Muscle layer of colon (tissue), 2 donors: ENCODE measurements around the gene SBK2.

Source experiments
- H3K27ac ChIP-seq: one replicate; pipeline ENCODE4 v1.7.0; 2013; ENCODE audit warnings: low read depth, mild to moderate bottlenecking, low read length, moderate library complexity
- H3K27me3 ChIP-seq, 2 donors: one replicate each; pipeline ENCODE4 v1.7.0; 2013; ENCODE audit warnings: low read length in 2 of 2, mild to moderate bottlenecking in 2 of 2; ENCODE audit not compliant: insufficient read depth in 2 of 2, control insufficient read depth in 1 of 2
- H3K36me3 ChIP-seq: one replicate; pipeline ENCODE4 v1.7.0; 2013; ENCODE audit warnings: mild to moderate bottlenecking, low read length; ENCODE audit not compliant: insufficient read depth
- H3K4me1 ChIP-seq: one replicate; pipeline ENCODE4 v1.7.0; 2013; ENCODE audit warnings: mild to moderate bottlenecking, low read length; ENCODE audit not compliant: insufficient read depth
- H3K4me3 ChIP-seq, 2 donors: one replicate each; pipeline ENCODE4 v1.7.0; 2013; ENCODE audit warnings: low read length in 2 of 2, low read depth in 1 of 2, mild to moderate bottlenecking in 1 of 2, moderate library complexity in 1 of 2
- H3K9ac ChIP-seq: one replicate; pipeline ENCODE4 v1.7.0; 2013; ENCODE audit warnings: low read length
- H3K9me3 ChIP-seq: one replicate; pipeline ENCODE4 v1.7.0; 2013; ENCODE audit warnings: mild to moderate bottlenecking, low read length
- donor health status: abdominal sarcoma.
- donor health status: Adenocarcinoma of cecum.

Gene SBK2

GRCh38 chr19:55494172-55494761 lies 42.7 kb downstream of the SBK2 start:
- Histone ChIP-seq H3K4me3 (peak overlapping the region in 1 of 2 donors; percentile 31), H3K27ac (no peak overlapping the region), H3K27me3 (no peaks in the 10 kb centered on the region), H3K9me3 (no peaks in the 10 kb centered on the region), H3K4me1 (peaks cover 49% of the 10 kb centered on the region), H3K36me3 (peaks cover 19% of the 10 kb centered on the region), H3K9ac (no peak overlapping the region)

GRCh38 chr19:55493645-55494171 lies 43.2 kb downstream of the SBK2 start:
- no peaks in the 10 kb centered on the region for H3K27me3 ChIP-seq
- H3K9ac ChIP-seq = no peak overlapping the region
- no peak overlapping the region for H3K4me3 ChIP-seq
- H3K36me3 ChIP-seq = peaks cover 13% of the 10 kb centered on the region
- peaks cover 46% of the 10 kb centered on the region for H3K4me1 ChIP-seq
- H3K9me3 ChIP-seq = no peaks in the 10 kb centered on the region
- H3K27ac ChIP-seq = no peak overlapping the region

GRCh38 chr19:55493052-55493644 lies 43.8 kb downstream of the SBK2 start:
- Histone ChIP-seq H3K4me1 (peaks cover 40% of the 10 kb centered on the region), H3K9me3 (no peaks in the 10 kb centered on the region), H3K36me3 (peaks cover 13% of the 10 kb centered on the region), H3K27me3 (no peaks in the 10 kb centered on the region), H3K4me3 (peak overlapping the region in 1 of 2 donors; percentile 18), H3K9ac (no peak overlapping the region), H3K27ac (no peak overlapping the region)

- H3K36me3 ChIP-seq = peaks cover 13% of the 10 kb centered on the region
- no peak overlapping the region for H3K4me3 ChIP-seq
- peak overlapping the region; percentile 80 for H3K27ac ChIP-seq
- peaks cover 42% of the 10 kb centered on the region for H3K4me1 ChIP-seq
- H3K9me3 ChIP-seq = no peaks in the 10 kb centered on the region
- no peak overlapping the region for H3K9ac ChIP-seq
- no peaks in the 10 kb centered on the region for H3K27me3 ChIP-seq
These were observed 44.5 kb downstream of the SBK2 start for GRCh38 chr19:55492362-55492944.

- Histone ChIP-seq H3K27me3 (no peaks in the 10 kb centered on the region), H3K27ac (peak overlapping the region; percentile 80), H3K4me1 (peaks cover 49% of the 10 kb centered on the region)
These were observed 45.2 kb downstream of the SBK2 start for GRCh38 chr19:55491546-55492360.

DNA sequence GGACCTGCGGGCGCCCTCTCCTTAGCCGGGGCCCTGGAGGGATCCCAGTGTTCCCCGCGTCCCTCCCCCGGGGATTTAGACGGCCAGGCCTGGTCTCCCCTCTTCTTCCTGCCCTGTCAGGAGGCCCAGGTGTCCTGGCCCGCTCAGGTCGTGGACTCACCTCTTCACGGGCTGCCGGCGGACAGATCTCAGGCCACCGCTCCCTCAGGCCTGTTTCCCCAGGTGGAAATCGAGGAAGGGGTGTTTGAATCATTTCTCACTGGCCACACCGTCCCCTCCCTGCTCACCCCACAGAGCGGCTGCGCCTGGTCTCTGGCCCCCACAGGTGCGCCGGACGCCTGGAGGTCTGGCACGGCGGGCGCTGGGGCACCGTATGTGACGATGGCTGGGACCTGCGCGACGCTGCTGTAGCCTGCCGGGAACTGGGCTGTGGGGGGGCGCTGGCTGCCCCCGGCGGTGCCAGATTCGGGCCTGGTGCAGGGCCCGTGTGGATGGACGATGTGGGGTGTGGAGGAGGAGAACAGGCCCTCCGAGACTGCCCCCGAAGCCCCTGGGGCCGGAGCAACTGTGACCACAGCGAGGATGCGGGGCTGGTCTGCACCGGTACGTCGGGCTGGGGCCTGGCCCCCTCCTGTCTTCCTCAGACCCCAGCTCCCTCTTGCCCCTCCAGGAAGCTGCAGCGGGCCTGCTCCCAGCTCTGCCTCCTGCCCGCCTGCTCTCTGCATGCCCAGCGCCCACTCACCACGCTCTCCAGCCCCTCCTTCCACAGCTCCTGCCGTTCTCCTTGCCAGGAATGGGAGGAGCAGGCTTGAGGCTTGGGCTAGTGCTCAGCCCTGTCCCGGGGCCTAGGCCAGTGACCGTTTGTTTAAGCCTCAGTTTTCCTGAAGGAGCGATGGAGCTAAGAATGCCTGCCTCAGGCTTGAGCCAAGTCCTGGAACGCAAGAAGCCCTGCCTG lies 46.2 kb downstream of the SBK2 start:
- Histone ChIP-seq H3K9ac (no peak overlapping the region), H3K36me3 (peaks cover 5% of the 10 kb centered on the region), H3K4me1 (peaks cover 59% of the 10 kb centered on the region), H3K9me3 (no peaks in the 10 kb centered on the region), H3K27ac (peak overlapping the region; percentile 80), H3K4me3 (no peak overlapping the region), H3K27me3 (no peaks in the 10 kb centered on the region)

More at GRCh38 chr19:55491546-55492360, 45.2 kb downstream of the SBK2 start:
- no peak overlapping the region for H3K9ac ChIP-seq
- H3K4me3 ChIP-seq = no peak overlapping the region
- peaks cover 13% of the 10 kb centered on the region for H3K36me3 ChIP-seq
- H3K9me3 ChIP-seq = no peaks in the 10 kb centered on the region

- H3K36me3 ChIP-seq = no peaks in the 10 kb centered on the region
- H3K27ac ChIP-seq = peak overlapping the region; percentile 80
- H3K9me3 ChIP-seq = no peaks in the 10 kb centered on the region
- no peaks in the 10 kb centered on the region for H3K27me3 ChIP-seq
- no peak overlapping the region for H3K4me3 ChIP-seq
- no peak overlapping the region for H3K9ac ChIP-seq
- peaks cover 64% of the 10 kb centered on the region for H3K4me1 ChIP-seq
These were observed 47.0 kb downstream of the SBK2 start for GRCh38 chr19:55489711-55490477.

DNA sequence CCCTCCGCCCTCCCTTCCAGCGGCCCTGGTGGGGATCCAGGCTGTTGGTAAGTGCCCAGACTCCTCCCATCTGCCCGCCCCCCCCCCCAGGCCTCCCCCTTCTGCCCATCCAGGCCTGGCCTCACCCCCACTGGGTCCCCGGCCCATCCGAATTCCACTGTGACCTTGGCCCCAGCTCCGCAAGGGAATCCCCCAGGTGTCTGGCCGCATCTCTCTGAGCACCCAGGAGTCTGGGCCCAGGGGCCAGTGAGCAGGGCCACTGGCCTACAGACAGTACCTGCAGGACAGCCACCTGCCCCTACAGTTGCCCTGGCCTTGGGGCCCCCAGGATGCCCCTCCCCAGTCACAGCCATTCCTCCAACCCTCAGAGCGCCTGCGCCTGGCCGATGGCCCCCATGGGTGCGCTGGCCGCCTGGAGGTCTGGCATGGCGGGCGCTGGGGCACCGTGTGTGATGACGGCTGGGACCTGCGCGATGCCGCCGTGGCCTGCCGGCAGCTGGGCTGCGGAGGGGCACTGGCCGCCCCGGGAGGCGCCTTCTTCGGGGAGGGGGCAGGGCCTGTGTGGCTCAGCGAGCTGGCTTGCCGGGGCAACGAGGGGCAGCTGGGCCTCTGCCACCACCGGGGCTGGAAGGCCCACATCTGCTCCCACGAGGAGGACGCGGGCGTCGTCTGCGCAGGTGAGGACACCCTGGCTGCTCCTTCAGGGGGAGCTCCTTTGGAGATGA lies 47.8 kb downstream of the SBK2 start:
- Histone ChIP-seq H3K4me1 (peaks cover 69% of the 10 kb centered on the region), H3K9me3 (no peaks in the 10 kb centered on the region), H3K27ac (peak overlapping the region; percentile 99)

GRCh38 chr19:55487924-55488687 lies 48.8 kb downstream of the SBK2 start, which contains the start of gene SSC5D:
Gene SSC5D, plus strand, starts transcription at chr19:55488436. Its CDS starts 154 bp downstream, at chr19:55488590.
- Histone ChIP-seq H3K4me3 (peak within 1 kb of the TSS; percentile 42 to 65), H3K27ac (peak within 1 kb of the TSS; percentile 99), H3K9me3 (no peaks in the 10 kb centered on the region), H3K36me3 (no peaks in the 10 kb centered on the region), H3K9ac (peak within 1 kb of the TSS; percentile 78), H3K27me3 (no peaks in the 10 kb centered on the region), H3K4me1 (peaks cover 71% of the 10 kb centered on the region)

More for the DNA sequence above, 47.8 kb downstream of the SBK2 start:
- peak overlapping the region; percentile 78 for H3K9ac ChIP-seq
- no peaks in the 10 kb centered on the region for H3K27me3 ChIP-seq
- peak overlapping the region; percentile 42 to 65 for H3K4me3 ChIP-seq
- no peaks in the 10 kb centered on the region for H3K36me3 ChIP-seq
